Activated T-cell treated with anti-CD3 and anti-CD28 coated beads for 1 hour (primary cell): ENCODE results near the gene PCDHA10.
"Not testable (repeated sequence)": the region's sequence is repeated elsewhere in the genome, so short reads cannot be mapped to it uniquely, and the experiment has no call there.

ENCODE experiments used
- DNase-seq: peaks from one replicate; pipeline ENCODE4 v3.0.0-alpha.2; 2020; ENCODE audit warnings: low read depth

The PCDHA10 gene

GRCh38 chr5:140842798-140843733 is 12.6 kb upstream of the PCDHA10 start:
- DNase-seq = no peak

- DNase-seq = not testable (repeated sequence)
These were observed 7.3 kb upstream of the PCDHA10 start, which contains the start of gene PCDHA9 for GRCh38 chr5:140848139-140849102. PCDHA9 (plus strand) TSS chr5:140848382; CDS start chr5:140848496, 114 bp downstream.

- DNase-seq = not testable (repeated sequence)
These were observed 5.7 kb upstream of the PCDHA10 start for GRCh38 chr5:140849831-140850634.

GRCh38 chr5:140857177-140857986 is 1.7 kb downstream of the PCDHA10 start:
- DNase-seq = no peak

- no peak for DNase-seq
These were observed 2.2 kb downstream of the PCDHA10 start for GRCh38 chr5:140857987-140858240.

GRCh38 chr5:140862441-140863295 is 7.0 kb downstream of the PCDHA10 start:
- no peak for DNase-seq

GRCh38 chr5:140868721-140869554 is 13.2 kb downstream of the PCDHA10 start, which contains the start of gene PCDHA11:
PCDHA11 (plus strand) TSS chr5:140868957; CDS start chr5:140869104, 147 bp downstream.
- DNase-seq = no peak

- no peak for DNase-seq
These were observed 13.8 kb downstream of the PCDHA10 start for GRCh38 chr5:140869555-140869886.

- no peak for DNase-seq
These were observed 14.8 kb downstream of the PCDHA10 start for GRCh38 chr5:140870221-140871201.

- DNase-seq = no peak
These were observed 19.7 kb downstream of the PCDHA10 start, which contains the start of gene PCDHA12 for GRCh38 chr5:140875085-140876065. PCDHA12 (plus strand) TSS chr5:140875308; CDS start chr5:140875473, 165 bp downstream.

GRCh38 chr5:140876541-140877261 is 21.0 kb downstream of the PCDHA10 start:
- not testable (repeated sequence) for DNase-seq

- DNase-seq = no peak
These were observed 21.5 kb downstream of the PCDHA10 start for GRCh38 chr5:140877262-140877581.

GRCh38 chr5:140881889-140882590 is 26.3 kb downstream of the PCDHA10 start, which contains the start of gene PCDHA13:
PCDHA13 (plus strand) TSS chr5:140882124; CDS start chr5:140882269, 145 bp downstream.
- no peak for DNase-seq

GRCh38 chr5:140882591-140882899 is 26.8 kb downstream of the PCDHA10 start:
- DNase-seq = no peak

GRCh38 chr5:140883373-140883772 is 27.7 kb downstream of the PCDHA10 start:
- no peak for DNase-seq
